GM19372 (cell line): ENCODE results near the gene CFAP65.
A peak's percentile ranks its signal among the peaks of the same experiment; 100 is the strongest.

Experiments
- ATAC-seq: cut with Tn5 transposase; IDR thresholded peaks from one replicate; pipeline ENCODE4 v1.9.1; 2021; ENCODE audit warnings: mild to moderate bottlenecking, low read depth, moderate library complexity; ENCODE audit not compliant: unreplicated experiment

Gene CFAP65

GRCh38 chr2:218980735-218981389 is 60.5 kb downstream of the CFAP65 start:
- no peak for ATAC-seq

GRCh38 chr2:218979846-218980734 is 61.2 kb downstream of the CFAP65 start:
- ATAC-seq: peak; percentile 86

- no peak for ATAC-seq
These were observed 66.1 kb downstream of the CFAP65 start for GRCh38 chr2:218975060-218975777.

- ATAC-seq: no peak
These were observed 70.4 kb downstream of the CFAP65 start for GRCh38 chr2:218970894-218971293.

- no peak for ATAC-seq
These were observed 77.1 kb downstream of the CFAP65 start for GRCh38 chr2:218964041-218964771.

GRCh38 chr2:218963601-218964000 is 77.7 kb downstream of the CFAP65 start:
- ATAC-seq: no peak

GRCh38 chr2:218962859-218963492 is 78.3 kb downstream of the CFAP65 start:
- ATAC-seq: no peak

GRCh38 chr2:218961651-218962570 is 79.4 kb downstream of the CFAP65 start:
- ATAC-seq: no peak

GRCh38 chr2:218961229-218961628 is 80.1 kb downstream of the CFAP65 start:
- no peak for ATAC-seq

- no peak for ATAC-seq
These were observed 80.8 kb downstream of the CFAP65 start for GRCh38 chr2:218960309-218961165.

GRCh38 chr2:218959761-218960308 is 81.5 kb downstream of the CFAP65 start:
- peak; percentile 12 for ATAC-seq

- peak; percentile 99 for ATAC-seq
These were observed 82.1 kb downstream of the CFAP65 start, which contains the start of gene CDK5R2 for GRCh38 chr2:218959141-218959731. CDK5R2 (plus strand) TSS chr2:218959666; CDS start chr2:218959821, 155 bp downstream.

- ATAC-seq: no peak
These were observed 83.0 kb downstream of the CFAP65 start for GRCh38 chr2:218958276-218958675.

GRCh38 chr2:218957671-218958070 is 83.6 kb downstream of the CFAP65 start:
- ATAC-seq: no peak

GRCh38 chr2:218956039-218956438 is 85.3 kb downstream of the CFAP65 start:
- no peak for ATAC-seq

- no peak for ATAC-seq
These were observed 86.6 kb downstream of the CFAP65 start for GRCh38 chr2:218954541-218955300.
